HG03066 (cell line): ENCODE measurements around the gene GIGYF2.
A peak's percentile ranks its signal among the peaks of the same experiment; 100 is the strongest.
"Not testable (repeated sequence)": the region's sequence is repeated elsewhere in the genome, so short reads cannot be mapped to it uniquely, and the experiment has no call there.

Experiments used
- ATAC-seq: cut with Tn5 transposase; IDR thresholded peaks from one replicate; pipeline ENCODE4 v1.9.1; 2021; ENCODE audit warnings: low read depth; ENCODE audit not compliant: unreplicated experiment

Gene GIGYF2

GRCh38 chr2:232802091-232802490 lies 105.0 kb downstream of the GIGYF2 start:
- no peak for ATAC-seq

- ATAC-seq: no peak
These were observed 112.4 kb downstream of the GIGYF2 start for GRCh38 chr2:232809349-232810124.

- no peak for ATAC-seq
These were observed 113.3 kb downstream of the GIGYF2 start for GRCh38 chr2:232810444-232810843.

- no peak for ATAC-seq
These were observed 118.4 kb downstream of the GIGYF2 start for GRCh38 chr2:232815569-232815968.

GRCh38 chr2:232816657-232817056 lies 119.5 kb downstream of the GIGYF2 start:
- ATAC-seq: no peak

- no peak for ATAC-seq
These were observed 120.6 kb downstream of the GIGYF2 start for GRCh38 chr2:232817756-232818155.

- no peak for ATAC-seq
These were observed 132.9 kb downstream of the GIGYF2 start for GRCh38 chr2:232829988-232830387.

GRCh38 chr2:232831496-232831895 lies 134.4 kb downstream of the GIGYF2 start:
- no peak for ATAC-seq

- ATAC-seq: no peak
These were observed 136.7 kb downstream of the GIGYF2 start for GRCh38 chr2:232833830-232834229.

GRCh38 chr2:232835687-232836208 lies 138.6 kb downstream of the GIGYF2 start:
- ATAC-seq: no peak

- no peak for ATAC-seq
These were observed 139.8 kb downstream of the GIGYF2 start for GRCh38 chr2:232836934-232837333.

- ATAC-seq: peak; percentile 90
These were observed 141.3 kb downstream of the GIGYF2 start for GRCh38 chr2:232838406-232838874.

GRCh38 chr2:232839411-232840079 lies 142.4 kb downstream of the GIGYF2 start:
- no peak for ATAC-seq

- no peak for ATAC-seq
These were observed 145.6 kb downstream of the GIGYF2 start for GRCh38 chr2:232842689-232843088.

- no peak for ATAC-seq
These were observed 146.7 kb downstream of the GIGYF2 start for GRCh38 chr2:232843834-232844233.

GRCh38 chr2:232846055-232846454 lies 148.9 kb downstream of the GIGYF2 start:
- ATAC-seq: no peak

- no peak for ATAC-seq
These were observed 152.9 kb downstream of the GIGYF2 start for GRCh38 chr2:232850039-232850438.

GRCh38 chr2:232852081-232852480 lies 154.9 kb downstream of the GIGYF2 start:
- ATAC-seq: not testable (repeated sequence)

GRCh38 chr2:232852676-232853075 lies 155.5 kb downstream of the GIGYF2 start:
- ATAC-seq: no peak

- no peak for ATAC-seq
These were observed 157.0 kb downstream of the GIGYF2 start for GRCh38 chr2:232854082-232854481.

- no peak for ATAC-seq
These were observed 160.0 kb downstream of the GIGYF2 start for GRCh38 chr2:232857158-232857563.
